Endothelial cell of umbilical vein (primary cell): ENCODE measurements around the gene DERL3. TPM values are rescaled to one million over a fixed set of nuclear protein-coding genes. Genes with fewer than 3 reads are reported as not detected.

Experiments used
- BruUV-seq: library from RNA; stranded (reverse); fragments of 400-500 nt; replicated peaks from 2 replicates; lab custom pipeline; 2021; lab: Mats Ljungman, UMichigan
- CTCF ChIA-PET: fragments of 300-600, 350-600 bp; sonication (Branson Sonifier 250); formaldehyde crosslinking; loops from one replicate; lab custom pipeline; 2021; ENCODE audit warnings: antibody characterized with exemption, inconsistent platforms; lab: Charles Lee
- POLR2A ChIA-PET: fragments of 300-600, 350-600 bp; sonication (Branson Sonifier 250); formaldehyde crosslinking; loops from one replicate; lab custom pipeline; 2021; ENCODE audit warnings: antibody characterized with exemption, inconsistent platforms; lab: Charles Lee
- DNase-seq: peaks from one replicate; pipeline ENCODE4 v3.0.0-alpha.2; 2011; ENCODE audit warnings: low read depth, low spot score
- FAIRE-seq: peaks from 2 replicates; lab custom pipeline; 2011; peaks lifted over from hg19 to GRCh38; lab: Jason Lieb, UNC
- H2AFZ ChIP-seq: 2 replicates; pipeline ENCODE4 v1.6.0; 2012; ENCODE audit warnings: low read depth, low read length, control low read depth, inconsistent platforms
- H3K27ac ChIP-seq: 2 replicates; pipeline ENCODE4 v1.5.1; 2011; ENCODE audit warnings: low read depth, mild to moderate bottlenecking, control low read depth, low read length, moderate library complexity; ENCODE audit not compliant: insufficient read depth
- H3K27me3 ChIP-seq, 2 experiments: 2 replicates each; pipeline versions ENCODE4 v1.6.0 to v1.6.1; 2011; ENCODE audit warnings: low read length in 2 of 2, mixed read lengths in 1 of 2; ENCODE audit not compliant: control insufficient read depth in 2 of 2, insufficient read depth in 2 of 2
- H3K36me3 ChIP-seq, 2 experiments: 2 replicates in 1 of 2; 3 replicates in 1 of 2; pipeline ENCODE4 v1.5.1; 2011; ENCODE audit warnings: low read length in 2 of 2, mild to moderate bottlenecking in 1 of 2, moderate library complexity in 1 of 2; ENCODE audit not compliant: control insufficient read depth in 2 of 2, insufficient read depth in 2 of 2; ENCODE audit errors: extremely low read depth in 1 of 2
- H3K4me1 ChIP-seq: 3 replicates; pipeline ENCODE4 v1.5.1; 2011; ENCODE audit warnings: mild to moderate bottlenecking, low read length; ENCODE audit not compliant: control insufficient read depth, insufficient read depth; ENCODE audit errors: extremely low read depth
- H3K4me2 ChIP-seq: 2 replicates; pipeline ENCODE4 v1.6.1; 2011; ENCODE audit warnings: low read length, control low read depth, mixed read lengths; ENCODE audit not compliant: insufficient read depth
- H3K4me3 ChIP-seq, 3 experiments: fragments of 200-600 bp in 1 of 3; sonication (generic), shearing (Covaris generic) in 1 of 3; replicated peaks in 1 of 3; 2 replicates each; pipeline ENCODE4 v1.5.1; 2011 to 2016; ENCODE audit warnings: control low read depth in 3 of 3, low read length in 3 of 3, mild to moderate bottlenecking in 2 of 3, inconsistent platforms in 1 of 3, low read depth in 1 of 3, moderate library complexity in 1 of 3; ENCODE audit not compliant: insufficient read depth in 1 of 3
- H3K79me2 ChIP-seq: 2 replicates; pipeline ENCODE4 v1.6.0; 2012; ENCODE audit warnings: low read length, inconsistent platforms; ENCODE audit not compliant: control insufficient read depth, insufficient read depth
- H3K9ac ChIP-seq: replicated peaks from 2 replicates; pipeline ENCODE3; 2011; ENCODE audit warnings: low read length, control low read depth; ENCODE audit not compliant: insufficient read depth; ENCODE audit errors: extremely low read depth
- H3K9me1 ChIP-seq: replicated peaks from 3 replicates; pipeline ENCODE4 v1.6.0; 2011; ENCODE audit warnings: mild to moderate bottlenecking, low read length; ENCODE audit not compliant: control insufficient read depth, insufficient read depth; ENCODE audit errors: extremely low read depth
- H3K9me3 ChIP-seq: replicated peaks from 2 replicates; pipeline ENCODE4 v1.5.1; 2012; ENCODE audit warnings: low read length, inconsistent platforms; ENCODE audit not compliant: control insufficient read depth, insufficient read depth
- H4K20me1 ChIP-seq: replicated peaks from 2 replicates; pipeline ENCODE3; 2011; ENCODE audit warnings: mild to moderate bottlenecking, low read length; ENCODE audit not compliant: control insufficient read depth, insufficient read depth; ENCODE audit errors: extremely low read depth
- CTCF ChIP-seq, 2 donors: IDR thresholded peaks; 1 replicate in 1 of 2; 2 replicates in 1 of 2; pipeline ENCODE4 v1.5.1; 2011; ENCODE audit warnings: low read length in 2 of 2, mild to moderate bottlenecking in 2 of 2, moderate library complexity in 2 of 2, control low read depth in 1 of 2, inconsistent platforms in 1 of 2, low read depth in 1 of 2; ENCODE audit not compliant: insufficient read depth in 1 of 2; ENCODE audit errors: extremely low read depth in 1 of 2
- EZH2 ChIP-seq: IDR thresholded peaks from 2 replicates; pipeline ENCODE4 v1.6.1; 2012; ENCODE audit warnings: borderline replicate concordance, low read depth, mild to moderate bottlenecking, moderate library complexity, low read length, inconsistent platforms; ENCODE audit not compliant: severe bottlenecking
- FOS ChIP-seq: IDR thresholded peaks from 2 replicates; pipeline ENCODE4 v1.6.1; 2011; ENCODE audit warnings: mild to moderate bottlenecking, low read length, moderate library complexity, borderline replicate concordance; ENCODE audit not compliant: insufficient read depth
- GATA2 ChIP-seq: IDR thresholded peaks from 2 replicates; pipeline ENCODE4 v1.7.0; 2011; ENCODE audit warnings: low read depth, mild to moderate bottlenecking, moderate library complexity, mixed read lengths, low read length; ENCODE audit not compliant: insufficient read length, insufficient read depth
- JUN ChIP-seq: IDR thresholded peaks from 2 replicates; pipeline ENCODE4 v1.6.1; 2011; ENCODE audit warnings: borderline replicate concordance, low read depth; ENCODE audit not compliant: insufficient read length, insufficient read depth
- MAX ChIP-seq: IDR thresholded peaks from 2 replicates; pipeline ENCODE4 v1.6.1; 2011; ENCODE audit not compliant: insufficient read depth, insufficient read length
- MYC ChIP-seq: IDR thresholded peaks from one replicate; pipeline ENCODE4 v1.6.1; 2011; ENCODE audit warnings: mild to moderate bottlenecking, low read depth, low read length
- POLR2A ChIP-seq: IDR thresholded peaks from 2 replicates; pipeline ENCODE4 v1.6.1; 2012; ENCODE audit warnings: low read depth, mild to moderate bottlenecking, control low read depth, low read length
- dilution Hi-C: fragments of 300-500 bp; cut with MboI; formaldehyde crosslinking; loops from one replicate; pipeline ENCODE4 v1.15.0; 2019; ENCODE audit warnings: low sequenced_read_pairs; ENCODE audit not compliant: extremely low pct_ligation_motif_present
- intact Hi-C: fragments of 100-400 bp; cut with micrococcal nuclease; formaldehyde crosslinking; loops from one replicate; pipeline ENCODE4 v1.10.0; 2022
- polyA plus RNA-seq, 4 experiments: library from polyadenylated mRNA; depleted of rRNA in 3 of 4; stranded (reverse) in 3 of 4; unstranded in 1 of 4; fragments of >200 nt; gene quantifications; 2 replicates each; pipeline versions ENCODE4 v1.2.1 to v1.2.3, GENCODE V29; 2011 to 2012; ENCODE audit warnings: missing spikeins in 1 of 4
- total RNA-seq: library from RNA; stranded (reverse); gene quantifications from 2 replicates; pipeline ENCODE4 v1.2.3, GENCODE V29; 2021

DERL3 gene
- total and polyA plus RNA-seq, 2 donors (not counting 3 experiments of a cell fraction or from before 2014, with no cell fraction given) = 3.4 to 3.8 TPM

GRCh38 chr22:23836692-23837495 is 1.9 kb downstream of the DERL3 start:
- H3K4me1 ChIP-seq = peaks cover 2% of the 10 kb centered on the region
- no peaks in the 10 kb centered on the region for H3K9me3 ChIP-seq
- no peak overlapping the region for H3K4me2 ChIP-seq
- H3K27me3 ChIP-seq = peaks cover 0 to 2% of the 10 kb centered on the region in 2 experiments
- H2AFZ ChIP-seq = no peak overlapping the region
- H3K79me2 ChIP-seq = no peaks in the 10 kb centered on the region
- DNase-seq (no peak), FAIRE-seq (no peak)
- H3K9ac ChIP-seq = no peak overlapping the region
- intact Hi-C loops = loop anchor here (5.0 kb wide), 1 partner anchor 50 kb away; the partner anchor contains the start of gene SMARCB1
- ChIA-PET POLR2A (no interaction called here), CTCF (interaction anchor here (0.7 to 1.2 kb wide), 3 partner anchors 66 to 68 kb away, joined by 3 to 6 read pairs (median 3); no protein-coding TSS in a partner anchor)
- H3K9me1 ChIP-seq = no peaks in the 10 kb centered on the region
- no peak for TF ChIP-seq FOS
- no peak for TF ChIP-seq POLR2A
- no peak for TF ChIP-seq CTCF (IDR thresholded peaks at IDR 0.05; ENCODE audit: extremely low read depth in 1 of 2, insufficient read depth in 1 of 2, low read depth in 1 of 2, low read length in 2 of 2)
- TF ChIP-seq JUN = no peak
- no peak for TF ChIP-seq MYC
- no peak for TF ChIP-seq GATA2
- TF ChIP-seq EZH2 = no peak
- TF ChIP-seq MAX = no peak
- no peaks in the 10 kb centered on the region for H4K20me1 ChIP-seq
- BruUV-seq = no TSS peak
- dilution Hi-C loops = no loop called here
- no peak overlapping the region for H3K4me3 ChIP-seq
- H3K27ac ChIP-seq = no peak overlapping the region
- H3K36me3 ChIP-seq = peaks cover 9 to 30% of the 10 kb centered on the region in 2 experiments
